ENCODE results near the gene RESP18. TPM values are rescaled to one million over a fixed set of nuclear protein-coding genes. Genes with fewer than 3 reads are reported as not detected.

Gene RESP18
- total RNA-seq, 1 donor from 2014 or later: not detected

DNA sequence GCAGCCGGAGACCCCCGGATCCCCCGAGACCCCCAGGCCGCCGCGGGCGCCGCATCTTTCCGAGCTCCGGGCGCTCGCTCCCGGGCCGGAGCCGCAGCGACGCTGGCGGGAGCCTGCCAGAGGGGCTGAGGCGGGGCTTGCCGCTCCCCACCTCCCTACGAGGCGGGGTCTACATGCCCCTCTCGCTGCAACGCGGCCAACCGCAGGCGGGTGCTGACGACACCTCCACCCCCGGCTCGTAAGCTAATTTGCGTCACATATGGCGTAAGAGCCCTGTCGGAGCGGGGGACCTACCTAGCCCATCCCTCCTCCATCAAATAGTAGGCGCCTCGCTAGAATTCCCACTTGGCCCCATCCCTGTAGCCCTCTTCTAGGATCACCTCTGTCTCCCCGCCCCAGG is 23.3 kb downstream of the RESP18 start, which contains the start of gene PTPRN:
Gene PTPRN (minus strand): TSS at position 124 of the 400 bp plus-strand sequence. CDS start 69 bp downstream, at position 55.
- DNase-seq (ENCODE audit: low read depth): no peak
- peak within 1 kb of the TSS; percentile 33 for H3K4me3 ChIP-seq (ENCODE audit: low read depth, low read length)
- TF ChIP-seq, protein P1, sequence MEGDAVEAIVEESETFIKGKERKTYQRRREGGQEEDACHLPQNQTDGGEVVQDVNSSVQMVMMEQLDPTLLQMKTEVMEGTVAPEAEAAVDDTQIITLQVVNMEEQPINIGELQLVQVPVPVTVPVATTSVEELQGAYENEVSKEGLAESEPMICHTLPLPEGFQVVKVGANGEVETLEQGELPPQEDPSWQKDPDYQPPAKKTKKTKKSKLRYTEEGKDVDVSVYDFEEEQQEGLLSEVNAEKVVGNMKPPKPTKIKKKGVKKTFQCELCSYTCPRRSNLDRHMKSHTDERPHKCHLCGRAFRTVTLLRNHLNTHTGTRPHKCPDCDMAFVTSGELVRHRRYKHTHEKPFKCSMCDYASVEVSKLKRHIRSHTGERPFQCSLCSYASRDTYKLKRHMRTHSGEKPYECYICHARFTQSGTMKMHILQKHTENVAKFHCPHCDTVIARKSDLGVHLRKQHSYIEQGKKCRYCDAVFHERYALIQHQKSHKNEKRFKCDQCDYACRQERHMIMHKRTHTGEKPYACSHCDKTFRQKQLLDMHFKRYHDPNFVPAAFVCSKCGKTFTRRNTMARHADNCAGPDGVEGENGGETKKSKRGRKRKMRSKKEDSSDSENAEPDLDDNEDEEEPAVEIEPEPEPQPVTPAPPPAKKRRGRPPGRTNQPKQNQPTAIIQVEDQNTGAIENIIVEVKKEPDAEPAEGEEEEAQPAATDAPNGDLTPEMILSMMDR (conservative IDR thresholded peaks at IDR 0.05; ENCODE audit: low read depth, low read length): no peak

DNA sequence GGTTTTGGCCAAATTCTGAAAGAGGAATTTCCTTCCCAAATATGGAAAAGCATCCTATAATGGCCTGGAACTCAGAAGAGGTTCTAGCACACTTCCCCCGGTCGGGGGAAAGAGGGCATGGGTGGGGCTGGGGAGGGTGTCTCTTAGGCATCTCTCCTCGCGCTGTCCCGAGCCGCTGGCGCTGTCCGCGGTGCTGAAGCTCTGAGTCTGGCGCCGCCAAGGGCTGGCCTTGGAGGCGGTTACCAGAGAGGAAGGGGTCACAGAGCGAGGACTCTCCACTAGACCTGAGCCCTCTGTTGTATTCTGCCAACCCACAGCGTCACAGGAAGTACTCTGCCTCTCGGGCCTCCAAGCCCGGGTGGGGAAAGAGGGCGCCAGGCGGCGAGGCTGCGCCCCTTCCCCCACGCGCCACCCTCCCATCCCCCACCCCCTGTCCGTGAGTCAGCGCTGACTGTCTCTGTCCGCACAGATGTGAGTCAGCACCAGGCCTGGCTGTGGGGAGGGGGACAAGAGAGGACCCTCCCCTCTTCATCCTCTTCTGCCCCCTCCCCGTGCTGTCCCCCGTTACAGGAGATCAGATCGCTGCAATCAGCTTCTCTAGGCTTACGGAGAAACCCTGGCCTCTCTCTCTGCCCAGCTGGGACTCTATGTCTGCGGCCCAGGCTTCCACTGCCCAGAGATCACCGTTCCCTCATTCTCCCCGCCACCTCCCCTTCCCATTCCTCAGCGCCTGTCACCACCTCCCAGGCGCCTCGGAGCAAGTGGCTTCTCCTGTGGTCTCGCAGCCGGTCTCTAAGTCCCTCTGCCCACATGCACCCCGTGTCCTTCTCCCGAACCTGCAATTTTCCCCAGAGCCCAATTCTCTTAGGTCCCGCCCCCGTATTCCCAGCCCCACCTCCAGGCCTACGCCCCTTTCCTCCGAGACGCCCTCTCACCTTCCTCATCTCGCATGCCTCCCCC is 24.1 kb downstream of the RESP18 start:
- H3K4me3 ChIP-seq (ENCODE audit: low read depth, low read length): peak overlapping the region; percentile 33
- TF ChIP-seq, protein P1 (conservative IDR thresholded peaks at IDR 0.05; ENCODE audit: low read depth, low read length): no peak
- no peak for DNase-seq (ENCODE audit: low read depth)

DNA sequence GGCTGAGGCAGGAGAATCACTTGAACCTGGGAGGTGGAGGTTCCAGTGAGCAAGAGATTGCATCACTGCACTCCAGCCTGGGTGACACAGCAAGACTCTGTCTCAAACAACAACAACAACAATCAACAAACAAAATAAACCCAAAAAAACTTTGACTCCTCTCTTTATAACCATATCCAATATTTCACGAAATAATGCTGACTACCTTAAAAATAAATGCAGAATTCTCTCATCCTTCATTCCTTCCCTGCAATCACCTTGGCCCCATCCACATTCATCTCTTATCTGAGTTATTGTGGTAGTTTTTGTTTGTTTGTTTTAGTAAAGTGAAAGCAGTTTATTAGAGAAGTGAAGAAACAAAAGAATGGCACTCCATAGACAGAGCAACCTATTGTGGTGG is 26.5 kb downstream of the RESP18 start:
- TF ChIP-seq, protein P1 (conservative IDR thresholded peaks at IDR 0.05; ENCODE audit: low read depth, low read length): no peak
- no peak overlapping the region for H3K4me3 ChIP-seq (ENCODE audit: low read depth, low read length)
- DNase-seq (ENCODE audit: low read depth): no peak

DNA sequence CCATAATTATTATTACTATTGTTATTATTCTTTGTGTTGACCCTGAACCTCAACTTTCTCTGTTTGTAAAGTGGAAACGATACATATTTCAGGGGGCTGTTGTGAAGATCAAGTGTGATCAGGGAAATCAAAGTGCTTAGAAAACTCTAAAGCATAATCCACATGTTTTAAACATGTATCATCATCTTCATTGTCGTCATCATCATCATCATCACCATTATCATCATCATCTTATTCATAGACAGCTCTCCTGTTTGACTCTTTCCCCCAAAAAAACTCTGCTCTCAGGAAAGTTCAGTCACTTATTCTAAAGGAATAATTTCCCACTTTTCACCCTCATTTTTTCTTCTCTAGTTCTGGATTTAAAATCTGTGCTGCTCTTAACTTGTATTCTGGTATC is 28.3 kb downstream of the RESP18 start:
- TF ChIP-seq, protein P1 (conservative IDR thresholded peaks at IDR 0.05; ENCODE audit: low read depth, low read length): no peak
- H3K4me3 ChIP-seq (ENCODE audit: low read depth, low read length): no peak overlapping the region
- DNase-seq (ENCODE audit: low read depth): no peak

DNA sequence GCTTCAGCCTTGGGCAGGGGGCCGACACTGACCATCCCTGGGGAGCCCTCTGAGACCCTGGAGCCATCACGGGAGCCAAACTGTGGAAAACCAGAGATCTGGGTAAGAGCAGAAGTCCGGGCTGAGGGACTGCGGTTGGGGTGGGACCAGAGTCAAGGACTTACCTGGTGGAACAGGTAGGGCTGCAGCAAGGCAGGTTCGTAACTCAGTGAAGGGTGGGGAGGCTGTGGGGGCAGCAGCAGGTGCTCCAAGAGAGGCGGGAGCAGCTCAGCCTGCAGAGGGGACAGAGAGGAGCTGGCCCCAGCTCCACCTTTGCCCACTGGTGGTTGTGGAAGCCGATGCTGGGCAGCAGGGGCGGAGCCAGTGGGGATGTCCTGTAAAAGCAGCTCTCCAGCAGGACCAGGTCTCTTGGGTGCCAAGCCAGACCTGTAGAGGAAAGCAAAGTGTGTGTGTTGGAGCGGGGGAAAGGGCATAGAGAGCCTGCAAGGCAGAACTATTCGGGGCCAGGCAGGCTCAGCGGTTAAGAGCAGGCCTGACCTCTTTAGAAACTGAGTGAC is 30.1 kb downstream of the RESP18 start:
- DNase-seq (ENCODE audit: low read depth): no peak
- TF ChIP-seq, protein P1 (conservative IDR thresholded peaks at IDR 0.05; ENCODE audit: low read depth, low read length): no peak
- no peak overlapping the region for H3K4me3 ChIP-seq (ENCODE audit: low read depth, low read length)

DNA sequence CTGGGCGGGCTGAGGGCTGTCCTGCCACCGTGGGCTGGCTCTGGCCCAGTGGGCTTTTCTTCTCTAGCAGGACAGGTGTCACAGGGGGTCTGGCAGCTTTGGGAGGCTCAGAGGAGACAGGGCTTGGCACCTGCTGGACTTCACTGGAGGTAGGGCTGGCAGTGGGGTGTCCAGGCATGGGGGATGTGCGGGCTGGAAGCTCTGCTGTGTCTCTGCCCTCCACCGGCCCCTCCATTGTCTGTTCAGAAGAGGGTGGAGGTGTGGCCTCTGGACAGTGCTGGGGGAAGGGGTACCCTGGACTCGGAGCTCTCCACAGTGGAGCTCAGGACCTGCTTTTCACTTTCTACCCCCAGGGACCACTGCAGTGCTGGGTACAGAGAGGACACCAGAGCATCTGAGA is 32.5 kb downstream of the RESP18 start:
- TF ChIP-seq, protein P1 (conservative IDR thresholded peaks at IDR 0.05; ENCODE audit: low read depth, low read length): no peak
- no peak overlapping the region for H3K4me3 ChIP-seq (ENCODE audit: low read depth, low read length)
- no peak for DNase-seq (ENCODE audit: low read depth)

All from epithelial cell of proximal tubule (primary cell).